Cortex of kidney (tissue), 1 donor: Measurements from ENCODE around the gene HCN2.
"Not testable (repeated sequence)": the region's sequence is repeated elsewhere in the genome, so short reads cannot be mapped to it uniquely, and the experiment has no call there.

Experiments used
- DNase-seq: peaks from one replicate; lab custom pipeline; 2025; lab: John Stamatoyannopoulos, UW

Gene HCN2

GRCh38 chr19:605061-605971, 15.6 kb downstream of the HCN2 start:
- not testable (repeated sequence) for DNase-seq

GRCh38 chr19:607301-608154, 17.8 kb downstream of the HCN2 start:
- no peak for DNase-seq

GRCh38 chr19:608155-609003, 18.7 kb downstream of the HCN2 start:
- DNase-seq = no peak

GRCh38 chr19:609004-609346, 19.3 kb downstream of the HCN2 start:
- no peak for DNase-seq

- no peak for DNase-seq
Observed at GRCh38 chr19:610071-610800, 20.6 kb downstream of the HCN2 start.

- no peak for DNase-seq
Observed at GRCh38 chr19:610801-611480, 21.3 kb downstream of the HCN2 start.

- DNase-seq = no peak
Observed at GRCh38 chr19:611481-611868, 21.8 kb downstream of the HCN2 start.

- no peak for DNase-seq
Observed at GRCh38 chr19:612941-613340, 23.3 kb downstream of the HCN2 start.

- DNase-seq = no peak
Observed at GRCh38 chr19:613732-614567, 24.3 kb downstream of the HCN2 start.

- no peak for DNase-seq
Observed at GRCh38 chr19:615619-616018, 25.9 kb downstream of the HCN2 start.

- DNase-seq = no peak
Observed at GRCh38 chr19:616062-616700, 26.5 kb downstream of the HCN2 start.

GRCh38 chr19:616747-617526, 27.3 kb downstream of the HCN2 start:
- DNase-seq = no peak

GRCh38 chr19:617551-618246, 28.0 kb downstream of the HCN2 start:
- DNase-seq = no peak

GRCh38 chr19:618247-618619, 28.6 kb downstream of the HCN2 start:
- DNase-seq = no peak

GRCh38 chr19:618674-619285, 29.1 kb downstream of the HCN2 start:
- DNase-seq = no peak

- DNase-seq = no peak
Observed at GRCh38 chr19:619286-620002, 29.8 kb downstream of the HCN2 start.
